GM19372 (cell line): ENCODE measurements around the gene RAMP1.

Source experiments
- ATAC-seq: cut with Tn5 transposase; IDR thresholded peaks from one replicate; pipeline ENCODE4 v1.9.1; 2021; ENCODE audit warnings: mild to moderate bottlenecking, low read depth, moderate library complexity; ENCODE audit not compliant: unreplicated experiment

Gene RAMP1

GRCh38 chr2:237876061-237876526 is 16.7 kb downstream of the RAMP1 start:
- no peak for ATAC-seq

- no peak for ATAC-seq
These were observed 17.1 kb downstream of the RAMP1 start for GRCh38 chr2:237876532-237876931.

DNA sequence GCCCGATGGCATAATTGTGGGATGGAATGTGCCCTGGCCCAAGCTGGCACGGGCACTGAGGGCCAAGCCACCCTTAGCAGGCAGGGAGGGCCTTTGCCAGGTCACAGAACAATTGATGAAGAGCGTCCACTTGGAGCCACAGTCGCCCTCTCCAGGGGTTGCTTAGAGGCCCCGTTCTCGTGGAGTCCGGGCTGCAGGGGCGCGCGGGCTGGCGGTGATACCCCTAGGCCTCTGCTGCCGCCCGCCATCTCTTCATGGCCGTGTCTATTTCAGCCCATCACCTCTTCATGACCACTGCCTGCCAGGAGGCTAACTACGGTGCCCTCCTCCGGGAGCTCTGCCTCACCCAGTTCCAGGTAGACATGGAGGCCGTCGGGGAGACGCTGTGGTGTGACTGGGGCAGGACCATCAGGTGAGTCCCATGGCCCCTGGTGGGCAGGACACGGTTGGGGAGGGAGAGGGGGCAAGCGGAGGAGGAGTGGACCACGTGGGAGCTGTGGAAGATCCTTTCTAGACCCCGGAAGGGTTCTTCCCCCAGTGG is 17.6 kb downstream of the RAMP1 start:
- no peak for ATAC-seq

DNA sequence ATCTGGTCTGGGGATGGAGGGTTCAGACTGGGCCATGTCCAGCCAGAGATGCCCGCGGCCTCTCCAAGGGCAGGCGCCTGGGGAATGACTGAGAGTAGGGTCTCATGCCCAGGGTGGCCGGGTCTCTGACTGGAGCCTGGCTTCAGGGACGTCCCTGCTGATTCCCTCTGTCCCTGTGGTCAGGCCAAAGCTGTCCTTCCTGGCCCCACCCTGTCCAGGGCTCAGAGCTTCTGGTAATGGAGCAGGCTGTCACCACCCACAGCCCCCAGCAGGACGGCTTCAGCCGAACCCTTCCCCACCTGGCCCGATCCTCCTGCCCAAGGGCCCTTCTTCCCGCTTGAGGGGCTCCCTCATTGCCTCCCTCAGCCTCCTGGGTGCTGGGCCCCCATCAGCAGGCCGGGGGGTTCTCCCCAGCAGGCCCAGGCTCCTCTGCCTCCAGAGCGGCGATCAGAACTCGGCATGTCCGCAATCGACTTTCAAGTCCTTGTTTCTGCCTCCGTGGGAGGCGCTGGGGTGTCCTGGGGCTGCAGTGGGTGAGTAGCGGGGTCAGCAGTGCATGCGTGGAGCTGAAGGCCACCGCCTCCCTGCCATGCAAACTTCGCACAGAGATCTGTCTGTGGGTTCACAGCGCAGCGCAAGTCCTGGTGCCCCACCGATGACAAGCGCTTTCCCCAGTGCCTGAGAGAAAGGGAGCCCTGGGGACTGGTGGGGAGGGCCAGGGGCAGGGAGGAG is 18.3 kb downstream of the RAMP1 start:
- no peak for ATAC-seq

GRCh38 chr2:237878321-237879057 is 19.1 kb downstream of the RAMP1 start:
- no peak for ATAC-seq

- ATAC-seq = no peak
These were observed 19.6 kb downstream of the RAMP1 start for GRCh38 chr2:237879058-237879430.

DNA sequence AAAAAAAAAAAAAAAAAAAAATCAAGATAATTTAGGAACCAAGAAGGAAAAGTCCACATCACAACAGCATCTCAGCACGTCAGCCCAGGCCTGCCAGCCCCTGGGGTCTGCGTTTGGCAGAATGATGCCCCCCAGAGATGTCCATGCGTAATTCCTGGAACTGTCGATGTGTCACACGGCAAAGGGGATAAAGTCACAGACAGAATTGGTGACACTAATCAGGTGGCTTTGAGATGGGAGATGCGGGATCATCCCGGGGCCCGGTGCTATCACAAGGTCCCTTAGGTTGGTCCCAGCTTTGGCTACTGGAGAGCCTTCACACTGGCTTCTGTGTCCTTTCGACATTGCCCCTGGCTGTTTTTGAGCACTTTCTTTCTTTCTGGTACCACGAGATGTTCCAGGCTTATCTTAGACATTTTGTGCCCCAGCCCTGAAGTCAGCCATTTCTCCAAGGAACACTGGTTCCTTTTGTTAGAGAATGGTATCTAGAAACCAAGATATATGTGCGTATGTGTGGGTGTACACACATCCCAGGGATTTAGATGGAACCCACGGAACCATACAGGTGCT is 20.7 kb downstream of the RAMP1 start:
- ATAC-seq = no peak

DNA sequence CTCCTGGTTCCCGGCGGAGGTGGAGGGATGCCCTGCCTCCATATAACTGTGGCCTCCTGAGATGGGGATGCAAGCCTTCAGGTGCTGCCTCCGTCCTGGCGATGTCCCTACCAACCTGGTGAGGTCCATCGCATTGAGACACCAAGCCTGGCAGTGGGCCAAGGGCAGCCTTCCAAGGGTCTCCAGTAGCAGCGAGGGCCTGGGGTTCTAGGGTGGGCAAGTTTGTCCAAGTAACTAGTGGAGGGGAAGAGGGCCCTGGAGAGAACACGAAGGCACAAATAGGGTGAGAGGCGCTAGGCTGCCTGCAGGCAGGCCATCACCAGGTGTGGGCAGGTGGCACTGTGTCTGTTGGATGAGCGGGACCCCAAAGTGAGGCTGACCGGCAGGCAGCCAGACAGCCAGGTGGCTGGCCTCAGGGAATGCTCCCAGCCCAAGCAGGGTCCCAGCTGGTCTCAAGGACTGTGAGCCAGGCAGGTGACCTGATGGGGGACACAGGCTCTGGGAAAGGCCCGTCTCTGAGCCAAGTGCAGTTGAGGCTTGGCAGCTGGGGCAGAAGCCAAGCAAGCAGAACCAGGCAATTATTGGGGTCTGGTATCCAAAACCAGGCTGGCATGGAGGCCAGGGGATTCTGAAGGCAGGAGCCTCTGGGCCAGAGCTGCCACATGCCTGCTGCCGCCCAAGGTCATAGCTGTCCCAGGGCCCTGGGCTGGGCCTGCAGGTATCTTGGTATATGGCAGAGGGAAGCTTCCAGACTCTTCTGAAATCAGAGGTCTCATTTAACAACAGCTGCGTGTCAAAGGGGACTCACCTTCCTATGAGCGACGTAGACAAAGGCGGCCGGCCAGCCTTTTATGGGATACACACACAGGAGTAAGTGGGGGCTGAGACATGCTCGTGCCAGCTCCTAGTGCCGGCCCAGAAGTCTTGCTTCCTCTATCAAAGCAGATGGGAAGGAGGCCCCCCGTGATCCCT is 23.4 kb downstream of the RAMP1 start:
- no peak for ATAC-seq

DNA sequence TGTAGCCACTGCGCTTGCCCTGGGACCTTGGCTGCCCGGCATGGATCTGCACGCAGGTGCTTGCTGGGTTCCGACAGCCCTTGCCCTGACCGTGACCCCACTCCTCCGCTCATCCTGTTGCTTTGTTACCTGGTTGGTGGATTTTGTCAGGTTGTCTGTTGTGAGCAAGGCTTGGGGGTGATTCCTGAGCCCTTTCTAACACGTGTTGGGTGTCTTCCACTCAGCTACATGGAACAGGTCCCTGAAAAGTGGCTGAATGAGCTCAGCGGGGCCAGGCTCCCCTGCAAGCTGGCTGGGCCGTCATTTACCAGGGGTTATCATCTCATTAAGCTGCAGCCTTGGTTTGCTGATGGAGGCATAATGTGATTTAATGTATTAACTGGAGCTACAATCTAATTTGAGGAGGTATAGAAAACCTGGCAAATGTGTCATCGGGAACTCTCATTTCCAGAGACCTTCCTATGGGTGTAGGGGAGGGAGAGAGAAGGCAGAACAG is 24.6 kb downstream of the RAMP1 start:
- ATAC-seq = no peak

DNA sequence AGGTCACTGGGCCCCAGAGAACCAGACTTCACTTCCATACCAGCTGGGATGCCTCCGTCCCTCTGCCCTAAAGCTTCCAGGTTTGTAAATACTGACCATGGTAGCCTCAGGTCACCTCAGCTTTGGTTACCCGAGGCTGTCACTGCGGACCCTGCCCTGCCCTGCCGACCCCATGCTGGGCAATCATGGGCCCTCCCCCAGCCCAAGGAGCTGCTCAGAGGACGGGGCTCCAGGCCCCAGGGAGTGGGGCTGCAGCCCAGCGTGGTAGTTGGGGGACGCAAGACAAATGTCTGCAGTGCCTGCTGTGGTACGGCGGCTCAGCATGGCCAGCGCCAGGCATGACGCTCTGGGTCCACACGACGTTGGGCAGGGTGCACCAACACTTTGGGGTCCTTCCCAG is 25.3 kb downstream of the RAMP1 start:
- ATAC-seq = no peak

DNA sequence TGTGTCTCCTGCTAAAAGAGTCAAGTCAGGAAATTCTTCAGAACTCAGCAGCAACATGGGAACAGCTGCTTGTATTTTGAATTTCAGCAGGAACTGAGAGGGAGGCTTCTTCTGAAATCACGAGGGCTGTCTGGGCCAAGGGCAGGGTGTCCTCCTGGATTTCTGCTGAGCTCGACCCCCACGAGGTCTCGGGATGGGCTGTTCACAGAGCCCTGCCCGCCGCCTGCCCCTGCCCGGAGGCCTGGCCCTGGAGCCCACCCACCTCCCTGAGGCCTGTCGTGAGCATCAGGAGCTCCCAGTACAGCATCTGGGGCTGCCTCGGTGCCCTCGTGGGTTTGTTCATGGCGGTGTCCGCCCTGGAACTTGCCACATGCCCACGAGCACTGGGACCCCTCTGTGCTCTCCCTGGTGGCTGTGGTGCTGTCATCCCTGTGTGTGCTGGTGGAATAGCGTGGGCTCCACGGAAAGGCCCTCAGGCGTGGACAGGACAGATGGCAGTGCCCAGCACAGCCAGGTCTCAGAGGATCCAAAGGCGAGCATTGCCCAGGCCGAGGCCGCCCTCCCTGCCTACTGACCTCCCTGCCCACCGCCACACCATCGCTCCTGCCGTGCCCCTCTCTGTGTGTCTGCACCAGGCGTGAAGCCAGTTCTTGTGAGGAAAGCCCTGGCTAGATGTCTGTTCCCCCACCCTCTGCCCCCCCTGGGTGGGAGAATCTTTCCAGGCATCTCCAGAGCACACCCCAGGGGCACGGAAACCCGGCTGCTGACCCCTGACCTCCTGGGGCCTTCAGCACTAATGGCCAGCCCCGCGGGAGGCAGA is 25.9 kb downstream of the RAMP1 start:
- no peak for ATAC-seq

GRCh38 chr2:237885931-237886684 is 26.7 kb downstream of the RAMP1 start:
- no peak for ATAC-seq

DNA sequence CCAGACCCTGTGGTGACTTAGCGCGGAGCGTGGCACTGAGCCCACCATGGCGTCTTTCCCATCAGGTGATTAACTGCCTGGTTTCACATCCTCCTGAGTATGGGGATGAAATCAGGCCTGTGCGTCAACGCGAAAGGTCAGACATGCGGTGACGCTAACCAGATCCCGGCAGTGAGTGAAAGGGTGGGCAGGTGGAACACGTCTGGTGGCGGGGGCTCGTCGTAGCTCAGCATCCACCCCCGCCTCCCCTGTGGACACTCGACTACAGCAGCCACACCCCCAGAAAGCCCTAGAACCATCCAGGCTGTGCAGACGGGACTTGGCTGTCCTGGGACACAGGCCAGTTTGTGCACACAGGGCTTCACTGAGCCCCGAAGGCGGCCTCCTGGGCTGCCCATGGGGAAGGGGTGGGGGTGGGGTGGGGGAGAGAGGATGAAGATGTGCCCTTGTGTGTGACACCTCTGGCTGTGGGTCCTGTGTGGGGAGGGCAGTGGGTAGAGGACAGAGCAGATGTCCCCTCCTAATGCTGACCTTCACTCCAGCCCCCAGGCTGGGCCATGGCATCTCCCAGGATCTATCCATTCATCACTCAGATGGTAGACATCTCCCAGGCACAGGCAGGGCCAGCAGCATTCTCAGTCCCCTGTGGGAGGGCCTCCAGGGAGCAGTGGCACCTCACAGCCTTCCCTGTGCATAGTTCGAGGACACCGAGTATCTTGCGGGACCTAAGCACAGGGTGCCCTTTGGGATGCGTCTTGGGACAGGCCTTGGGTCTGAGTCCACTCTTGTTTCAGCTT is 27.5 kb downstream of the RAMP1 start:
- ATAC-seq = no peak

GRCh38 chr2:237888389-237888788 is 29.0 kb downstream of the RAMP1 start:
- ATAC-seq = no peak

DNA sequence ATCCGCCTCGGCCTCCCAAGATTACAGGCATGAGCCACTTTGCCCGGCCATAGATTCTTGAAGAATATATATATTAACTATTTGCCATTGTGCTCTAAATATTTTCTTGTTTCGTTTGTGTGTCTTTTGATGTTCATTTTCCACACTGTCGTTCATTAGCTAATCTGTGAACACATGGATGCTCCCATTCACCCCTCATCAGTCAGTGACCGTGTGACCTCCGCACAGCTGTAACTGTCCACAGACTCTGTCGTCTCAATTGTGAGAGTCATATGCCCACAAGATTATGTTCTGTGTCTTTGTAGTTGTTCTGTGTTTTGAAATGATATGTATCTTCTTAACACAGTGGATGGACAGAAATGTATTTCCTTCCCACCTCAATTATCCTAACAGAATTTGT is 29.6 kb downstream of the RAMP1 start:
- no peak for ATAC-seq

DNA sequence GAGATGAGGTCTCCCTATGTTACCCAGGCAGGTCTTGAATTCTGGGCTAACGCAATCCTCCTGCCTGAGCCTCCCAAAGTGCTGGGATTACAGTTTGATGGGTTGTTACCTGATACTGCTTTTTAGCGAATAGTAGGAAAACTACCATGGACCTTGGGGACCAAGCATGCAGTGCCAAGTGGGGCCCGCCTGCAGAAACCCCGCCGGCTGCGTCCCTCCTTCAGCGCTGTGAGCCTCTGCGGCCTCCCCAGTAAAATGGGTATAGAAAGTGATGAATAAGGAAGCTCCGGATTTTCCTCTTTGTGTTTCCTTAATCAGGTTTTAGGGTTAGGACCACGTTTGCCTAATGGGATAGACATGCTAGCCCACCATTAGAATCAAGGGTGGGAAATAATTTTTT is 30.4 kb downstream of the RAMP1 start:
- no peak for ATAC-seq

- ATAC-seq = no peak
These were observed 33.1 kb downstream of the RAMP1 start for GRCh38 chr2:237892478-237892877.
